GM12878 (cell line): ENCODE measurements around the gene NFATC2. TPM values are rescaled to one million over a fixed set of nuclear protein-coding genes. Genes with fewer than 3 reads are reported as not detected.

ENCODE experiments used
- ATAC-seq: fragments of 200-7000 bp; cut with Tn5 transposase; 3 replicates; pipeline ENCODE4 v1.9.1; 2020; ENCODE audit warnings: mild to moderate bottlenecking, moderate library complexity
- BruUV-seq: library from RNA; stranded (reverse); fragments of 400-500 nt; replicated peaks from 2 replicates; lab custom pipeline; 2021; lab: Mats Ljungman, UMichigan
- CTCF ChIA-PET: fragments of 300-600 bp; sonication (Branson Sonifier 250); formaldehyde crosslinking; extraction: SDS; loops from one replicate; lab custom pipeline; 2021; ENCODE audit warnings: inconsistent platforms; lab: Yijun Ruan, JAX
- POLR2A ChIA-PET: fragments of 350-600 bp; formaldehyde crosslinking; extraction: SDS; loops from one replicate; lab custom pipeline; 2021; ENCODE audit warnings: inconsistent platforms; lab: Charles Lee
- RAD21 ChIA-PET: fragments of 300-600 bp; sonication (Branson Sonifier 250); formaldehyde crosslinking; loops from one replicate; lab custom pipeline; 2023; ENCODE audit warnings: antibody characterized with exemption; ENCODE audit not compliant: unreplicated experiment; lab: Charles Lee
- SMC1A ChIA-PET: fragments of 300-600 bp; sonication (Branson Sonifier 250); formaldehyde crosslinking; loops from one replicate; lab custom pipeline; 2023; ENCODE audit not compliant: unreplicated experiment, uncharacterized antibody; lab: Charles Lee
- DNase-seq: peaks from one replicate; pipeline ENCODE4 v3.0.0-alpha.2; 2011; ENCODE audit warnings: low read depth, low spot score
- FAIRE-seq: peaks from 3 replicates; lab custom pipeline; 2011; peaks lifted over from hg19 to GRCh38; lab: Jason Lieb, UNC
- H2AFZ ChIP-seq: 2 replicates; pipeline ENCODE4 v1.6.0; 2011; ENCODE audit warnings: low read depth, low read length, control low read depth; ENCODE audit not compliant: control insufficient read depth
- H3K27ac ChIP-seq: 2 replicates; pipeline ENCODE4 v1.5.1; 2011; ENCODE audit warnings: control low read depth; ENCODE audit not compliant: control insufficient read depth, insufficient read depth
- H3K27me3 ChIP-seq, 2 experiments: replicated peaks in 1 of 2; 2 replicates each; pipeline versions ENCODE4 v1.6.0 to v1.6.1; 2011; ENCODE audit warnings: low read length in 1 of 2; ENCODE audit not compliant: control insufficient read depth in 2 of 2, insufficient read depth in 2 of 2
- H3K36me3 ChIP-seq, 2 experiments: 2 replicates each; pipeline ENCODE4 v1.5.1; 2011; ENCODE audit warnings: low read length in 1 of 2; ENCODE audit not compliant: control insufficient read depth in 2 of 2, insufficient read depth in 2 of 2
- H3K4me1 ChIP-seq: 2 replicates; pipeline ENCODE4 v1.6.1; 2011; ENCODE audit warnings: mild to moderate bottlenecking, low read length, moderate library complexity, mixed read lengths; ENCODE audit not compliant: control insufficient read depth, insufficient read depth
- H3K4me2 ChIP-seq: 2 replicates; pipeline ENCODE4 v1.6.0; 2011; ENCODE audit warnings: control low read depth; ENCODE audit not compliant: control insufficient read depth, insufficient read depth
- H3K4me3 ChIP-seq: fragments of 200-600 bp; sonication (generic); 2 replicates; pipeline ENCODE4 v1.5.1; 2016
- H3K79me2 ChIP-seq: 2 replicates; pipeline ENCODE4 v1.6.0; 2011; ENCODE audit warnings: low read length; ENCODE audit not compliant: control insufficient read depth, insufficient read depth
- H3K9ac ChIP-seq: 2 replicates; pipeline ENCODE4 v1.8.0; 2011; ENCODE audit warnings: low read length, control low read depth, mixed read lengths; ENCODE audit not compliant: control insufficient read depth, insufficient read depth
- H3K9me3 ChIP-seq: replicated peaks from 3 replicates; pipeline ENCODE4 v1.5.1; 2011; ENCODE audit warnings: mild to moderate bottlenecking, low read length; ENCODE audit not compliant: control insufficient read depth, insufficient read depth
- H4K20me1 ChIP-seq: 2 replicates; pipeline ENCODE4 v1.6.0; 2011; ENCODE audit not compliant: control insufficient read depth, insufficient read depth
- ASH2L ChIP-seq: fragments of 300-600, 200-600 bp; sonication (generic); IDR thresholded peaks from 2 replicates; pipeline ENCODE4 v1.6.1; 2017; ENCODE audit warnings: low read depth, mild to moderate bottlenecking, borderline replicate concordance
- BCLAF1 ChIP-seq: fragments of 450-650 bp; IDR thresholded peaks from 2 replicates; pipeline ENCODE4 v1.6.1; 2017; ENCODE audit warnings: antibody characterized with exemption, mild to moderate bottlenecking, moderate library complexity
- BHLHE40 ChIP-seq, 2 experiments: fragments of 450-650 bp in 1 of 2; IDR thresholded peaks; 2 replicates each; pipeline ENCODE4 v1.6.1; 2011 to 2017; ENCODE audit warnings: low read depth in 2 of 2, borderline replicate concordance in 1 of 2, improper control_type of control experiment in 1 of 2, low read length in 1 of 2, mild to moderate bottlenecking in 1 of 2
- CREM ChIP-seq: IDR thresholded peaks from 2 replicates; pipeline ENCODE4 v1.6.1; 2014; ENCODE audit warnings: antibody characterized with exemption, low read depth
- FOXK2 ChIP-seq: fragments of 450-650 bp; IDR thresholded peaks from 2 replicates; pipeline ENCODE4 v1.6.1; 2017; ENCODE audit warnings: mild to moderate bottlenecking, moderate library complexity
- HDAC2 ChIP-seq: fragments of 200-600 bp; sonication (generic); IDR thresholded peaks from 2 replicates; pipeline ENCODE4 v1.6.1; 2017
- HSF1 ChIP-seq: fragments of 150-350 bp; IDR thresholded peaks from 2 replicates; pipeline ENCODE4 v1.6.1; 2014; ENCODE audit warnings: mild to moderate bottlenecking, low read depth, low read length
- IKZF1 ChIP-seq: fragments of 450-650 bp; conservative IDR thresholded peaks from 2 replicates; pipeline ENCODE4 v1.6.1; 2017; ENCODE audit warnings: antibody characterized with exemption, mild to moderate bottlenecking
- IRF4 ChIP-seq: IDR thresholded peaks from 2 replicates; pipeline ENCODE4 v1.6.1; 2011; ENCODE audit warnings: low read depth, low read length
- NR2F1 ChIP-seq: fragments of 450-650 bp; conservative IDR thresholded peaks from 2 replicates; pipeline ENCODE4 v1.6.1; 2017; ENCODE audit warnings: mild to moderate bottlenecking
- NRF1 ChIP-seq: conservative IDR thresholded peaks from 2 replicates; pipeline ENCODE4 v1.6.1; 2011; ENCODE audit warnings: mild to moderate bottlenecking, low read depth, low read length, improper control_type of control experiment
- SIX5 ChIP-seq: IDR thresholded peaks from 2 replicates; pipeline ENCODE4 v1.6.1; 2011; ENCODE audit warnings: mild to moderate bottlenecking, low read depth, low read length, moderate library complexity; ENCODE audit not compliant: severe bottlenecking
- SMAD1 ChIP-seq: fragments of 450-650 bp; IDR thresholded peaks from 2 replicates; pipeline ENCODE4 v1.6.1; 2018; ENCODE audit warnings: mild to moderate bottlenecking, low read depth; ENCODE audit not compliant: partially characterized antibody
- STAT1 ChIP-seq: fragments of 450-650 bp; conservative IDR thresholded peaks from 2 replicates; pipeline ENCODE4 v1.6.1; 2014; ENCODE audit warnings: antibody characterized with exemption, mild to moderate bottlenecking
- STAT3 ChIP-seq: IDR thresholded peaks from 2 replicates; pipeline ENCODE4 v1.6.1; 2011; ENCODE audit warnings: low read depth, low read length, improper control_type of control experiment
- SUPT20H ChIP-seq: IDR thresholded peaks from 2 replicates; pipeline ENCODE4 v1.6.1; 2011; ENCODE audit warnings: low read depth, mild to moderate bottlenecking, low read length, moderate library complexity, borderline replicate concordance; ENCODE audit not compliant: control insufficient read depth
- ZNF207 ChIP-seq: fragments of 450-650 bp; IDR thresholded peaks from 2 replicates; pipeline ENCODE4 v1.6.1; 2014; ENCODE audit warnings: antibody characterized with exemption, mild to moderate bottlenecking, borderline replicate concordance
- WGBS: methylation state at CpG from one replicate; pipeline ENCODE4 v1.1.6; 2016; ENCODE audit warnings: low lambda C conversion rate; ENCODE audit not compliant: insufficient replicate concordance, insufficient coverage; ENCODE audit errors: missing lambda C conversion rate; 5-methylcytosine and 5-hydroxymethylcytosine counted together
- in situ Hi-C: fragments of 300-500 bp; cut with MboI; formaldehyde crosslinking; loops from 9 replicates; pipeline ENCODE4 v1.14.3; 2018; ENCODE audit warnings: mixed read lengths
- intact Hi-C: fragments of 100-400 bp; cut with micrococcal nuclease; formaldehyde crosslinking; loops from one replicate; pipeline ENCODE4 v1.14.2; 2022; ENCODE audit not compliant: unreplicated experiment
- polyA plus RNA-seq, 11 experiments: library from polyadenylated mRNA; depleted of rRNA in 4 of 11; unstranded in 6 of 11; stranded (reverse) in 5 of 11; fragments of >200 nt; fragmentation: Nextera tagmentation in 4 of 11; fragmentation: Illumina TruSeq in 1 of 11; extraction: Ambion mirVana in 4 of 11; extraction: Trizol in 1 of 11; gene quantifications; 1 replicate in 1 of 11; 2 replicates in 10 of 11; pipeline versions ENCODE4 v1.2.1 to v1.2.3, GENCODE V29; 2011 to 2016; ENCODE audit warnings: inconsistent platforms in 2 of 11, missing spikeins in 2 of 11, low read depth in 1 of 11
- total RNA-seq, 4 experiments: library from RNA; depleted of rRNA in 3 of 4; stranded (reverse); fragments of >200 nt in 3 of 4; fragmentation: Illumina TruSeq in 1 of 4; extraction: Trizol in 1 of 4; gene quantifications; 2 replicates each; pipeline versions ENCODE4 v1.2.1 to v1.2.3, GENCODE V29; 2013 to 2021
- TF ChIP-seq, protein P1 (sequence below), 3 experiments: IDR thresholded peaks in 2 of 3; conservative IDR thresholded peaks in 1 of 3; 2 replicates each; pipeline ENCODE4 v1.5.1; 2011; ENCODE audit warnings: low read depth in 3 of 3, low read length in 3 of 3, mild to moderate bottlenecking in 3 of 3, control low read depth in 2 of 3, moderate library complexity in 2 of 3, inconsistent platforms in 1 of 3, mixed read lengths in 1 of 3; ENCODE audit not compliant: control insufficient read depth in 2 of 3, insufficient read depth in 1 of 3; ENCODE audit errors: extremely low read depth in 1 of 3

Gene NFATC2
- total and polyA plus RNA-seq, 10 of the 15 experiments (the other 5 are each of a cell fraction or from before 2014, with no cell fraction given) = 3.3 to 20.0 (median 7.3) TPM

DNA sequence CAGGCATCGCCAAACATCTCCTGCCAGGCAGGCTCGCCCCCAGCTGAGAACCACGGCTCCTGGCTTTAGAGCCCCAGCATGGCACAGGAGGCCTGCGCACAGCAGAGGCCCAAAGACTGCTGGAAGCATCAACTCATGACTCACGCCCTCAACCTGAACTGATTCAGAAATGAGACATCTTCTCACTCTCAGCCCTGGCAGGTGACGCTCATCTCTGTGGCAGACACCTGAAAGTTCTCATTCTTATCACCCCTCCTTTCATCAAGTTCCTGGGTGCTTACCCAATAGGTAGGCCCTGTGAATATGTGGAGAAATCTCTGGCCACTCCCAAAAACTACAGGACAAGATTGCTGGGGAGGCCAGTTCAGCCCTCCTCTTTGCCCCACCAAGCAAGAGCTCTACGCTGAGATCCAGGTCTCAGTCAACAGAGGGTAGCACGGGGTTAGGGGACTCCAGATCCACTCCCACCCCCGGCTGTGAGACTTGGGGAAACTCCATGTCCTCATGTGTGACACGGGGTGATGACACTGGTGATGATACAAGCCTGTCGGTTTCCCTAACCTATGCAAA, 11.3 kb downstream of the NFATC2 start:
- TSS peak; percentile 6 for BruUV-seq
- peaks cover 0 to 2% of the 10 kb centered on the region in 2 experiments; a peak in 2 of 4 replicates for H3K36me3 ChIP-seq
- no peak overlapping the region for H2AFZ ChIP-seq
- peak overlapping the region; percentile 75 for H3K27ac ChIP-seq
- no peak overlapping the region for H3K9ac ChIP-seq
- no peak overlapping the region; the same call in 1 of the 2 replicates for H3K4me3 ChIP-seq
- H3K9me3 ChIP-seq = no peaks in the 10 kb centered on the region
- ChIA-PET RAD21 (interaction anchor here (0.6 to 1.6 kb wide), 5 partner anchors 10 to 133 kb away, joined by 3 to 4 read pairs (median 3); no protein-coding TSS in a partner anchor), SMC1A (interaction anchor here (1.1 to 1.3 kb wide), 2 partner anchors 30 to 50 kb away, joined by 3 to 5 read pairs; no protein-coding TSS in a partner anchor), CTCF (interaction anchor here (1.3 kb wide), 1 partner anchor 8 kb away, joined by 5 read pairs; no protein-coding TSS in a partner anchor), POLR2A (interaction anchor here (1.4 kb wide), 1 partner anchor 50 kb away, joined by 3 read pairs; no protein-coding TSS in a partner anchor)
- H3K4me2 ChIP-seq = peak overlapping the region; percentile 28
- no peak for FAIRE-seq
- in situ Hi-C loops (no loop called here), intact Hi-C loops (no loop called here)
- DNase-seq = no peak
- WGBS = 19% methylated on average over 11 of the region's 11 CpGs
- H3K4me1 ChIP-seq = peaks cover 75% of the 10 kb centered on the region
- H3K27me3 ChIP-seq = no peaks in the 10 kb centered on the region
- peak; percentile 81 for ATAC-seq
- H3K79me2 ChIP-seq = peaks cover 73% of the 10 kb centered on the region
- H4K20me1 ChIP-seq = no peaks in the 10 kb centered on the region
- no peak for TF ChIP-seq BCLAF1
- no peak for TF ChIP-seq HDAC2
- no peak for TF ChIP-seq NRF1
- no peak for TF ChIP-seq IRF4
- no peak for TF ChIP-seq SMAD1
- TF ChIP-seq HSF1 = no peak
- no peak for TF ChIP-seq NR2F1
- no peak for TF ChIP-seq ZNF207
- TF ChIP-seq SUPT20H = no peak
- no peak for TF ChIP-seq STAT3
- no peak for TF ChIP-seq ASH2L
- no peak for TF ChIP-seq SIX5
- no peak for TF ChIP-seq FOXK2
- peak in 1 of 2 experiments; percentile 68; a peak in 1 of 4 replicates for TF ChIP-seq BHLHE40 (IDR thresholded peaks at IDR 0.05; ENCODE audit: borderline replicate concordance in 1 of 2, low read depth in 2 of 2, low read length in 1 of 2)
- no peak; the same call in 1 of the 2 replicates for TF ChIP-seq IKZF1
- TF ChIP-seq STAT1 = no peak
- 0 out of 2 replicates have a peak, but pooled peaks have one; percentile 15 for TF ChIP-seq CREM
- TF ChIP-seq, protein P1, sequence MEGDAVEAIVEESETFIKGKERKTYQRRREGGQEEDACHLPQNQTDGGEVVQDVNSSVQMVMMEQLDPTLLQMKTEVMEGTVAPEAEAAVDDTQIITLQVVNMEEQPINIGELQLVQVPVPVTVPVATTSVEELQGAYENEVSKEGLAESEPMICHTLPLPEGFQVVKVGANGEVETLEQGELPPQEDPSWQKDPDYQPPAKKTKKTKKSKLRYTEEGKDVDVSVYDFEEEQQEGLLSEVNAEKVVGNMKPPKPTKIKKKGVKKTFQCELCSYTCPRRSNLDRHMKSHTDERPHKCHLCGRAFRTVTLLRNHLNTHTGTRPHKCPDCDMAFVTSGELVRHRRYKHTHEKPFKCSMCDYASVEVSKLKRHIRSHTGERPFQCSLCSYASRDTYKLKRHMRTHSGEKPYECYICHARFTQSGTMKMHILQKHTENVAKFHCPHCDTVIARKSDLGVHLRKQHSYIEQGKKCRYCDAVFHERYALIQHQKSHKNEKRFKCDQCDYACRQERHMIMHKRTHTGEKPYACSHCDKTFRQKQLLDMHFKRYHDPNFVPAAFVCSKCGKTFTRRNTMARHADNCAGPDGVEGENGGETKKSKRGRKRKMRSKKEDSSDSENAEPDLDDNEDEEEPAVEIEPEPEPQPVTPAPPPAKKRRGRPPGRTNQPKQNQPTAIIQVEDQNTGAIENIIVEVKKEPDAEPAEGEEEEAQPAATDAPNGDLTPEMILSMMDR (IDR thresholded peaks at IDR 0.05 in 2 of 3, conservative IDR thresholded peaks at IDR 0.05 in 1 of 3; ENCODE audit: control insufficient read depth in 2 of 3, extremely low read depth in 1 of 3, insufficient read depth in 1 of 3, low read depth in 3 of 3, low read length in 3 of 3) = no peak
